ENCODE results near the gene LRP2BP.
"Not testable (repeated sequence)": the region's sequence is repeated elsewhere in the genome, so short reads cannot be mapped to it uniquely, and the experiment has no call there.

DNA sequence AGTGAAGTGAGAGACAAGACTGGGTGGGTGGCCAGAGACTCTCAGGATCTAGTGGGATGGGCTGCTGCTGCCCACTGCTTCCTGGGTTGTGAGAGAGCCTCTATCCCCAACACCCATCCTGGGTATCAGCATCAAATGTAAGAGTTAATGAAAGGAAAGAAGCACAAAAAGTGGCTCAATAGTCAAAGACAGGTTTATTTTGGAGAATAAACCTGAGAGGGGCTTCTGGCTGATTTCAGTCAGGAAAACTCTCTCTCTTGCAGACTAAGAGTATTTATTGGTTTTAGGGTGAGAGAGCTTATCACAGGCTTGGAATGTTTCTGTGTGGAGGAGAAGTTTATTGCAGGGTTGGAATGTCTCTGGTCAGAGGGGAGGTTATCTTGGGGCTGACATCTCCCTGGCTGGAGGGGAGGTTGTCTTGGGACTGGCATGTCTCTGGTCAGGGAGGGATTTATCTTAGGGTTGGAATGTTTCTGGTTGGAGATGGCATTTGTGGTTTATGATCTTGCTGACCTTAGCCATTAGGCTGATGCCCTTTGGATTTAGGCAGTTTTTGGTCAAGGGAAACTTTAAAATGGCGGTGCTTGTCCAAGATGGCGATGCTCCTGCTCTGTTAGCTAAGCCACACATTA is 65.7 kb downstream of the LRP2BP start:
- TF ChIP-seq ZNF219 (CRISPR knock-in tag; IDR thresholded peaks at IDR 0.05; ENCODE audit: borderline replicate concordance); CTCF (IDR thresholded peaks at IDR 0.05); NR3C1 (CRISPR knock-in tag; conservative IDR thresholded peaks at IDR 0.05; ENCODE audit: low read depth); ETV6 (CRISPR knock-in tag; IDR thresholded peaks at IDR 0.05); ATF1 (CRISPR knock-in tag; IDR thresholded peaks at IDR 0.05); ZNF317 (CRISPR knock-in tag; IDR thresholded peaks at IDR 0.05; ENCODE audit: borderline replicate concordance, low read depth); ZBTB43 (CRISPR knock-in tag; IDR thresholded peaks at IDR 0.05); ZNF671 (CRISPR knock-in tag; IDR thresholded peaks at IDR 0.05); MYBL2 (CRISPR knock-in tag; IDR thresholded peaks at IDR 0.05); SP1 (CRISPR knock-in tag; conservative IDR thresholded peaks at IDR 0.05); FOXK1 (CRISPR knock-in tag; IDR thresholded peaks at IDR 0.05); FOXJ3 (CRISPR knock-in tag; IDR thresholded peaks at IDR 0.05; ENCODE audit: borderline replicate concordance); MAX (CRISPR knock-in tag; IDR thresholded peaks at IDR 0.05); JUN (CRISPR knock-in tag; IDR thresholded peaks at IDR 0.05): not testable (repeated sequence)

Data from WTC11 (cell line).